Sigmoid colon (tissue), 4 donors: Measurements from ENCODE around the gene CLDN7.
A peak's percentile ranks its signal among the peaks of the same experiment; 100 is the strongest.

ENCODE experiments used
- CTCF ChIP-seq, 4 experiments: fragments of 450-650 bp in 3 of 4; fragments of 200-600 bp in 1 of 4; IDR thresholded peaks; one replicate each; pipeline ENCODE4 v1.5.1; 2016 to 2019; ENCODE audit warnings: antibody characterized with exemption in 4 of 4, mild to moderate bottlenecking in 3 of 4, moderate library complexity in 2 of 4
- POLR2AphosphoS5 ChIP-seq, 4 donors: sonication (generic); formaldehyde crosslinking; IDR thresholded peaks; one replicate each; pipeline ENCODE4 v1.6.1; 2017; ENCODE audit warnings: antibody characterized with exemption in 4 of 4

- no peak for TF ChIP-seq CTCF (IDR thresholded peaks at IDR 0.05)
- peak in 1 of 4 donors; percentile 28 for TF ChIP-seq POLR2AphosphoS5 (IDR thresholded peaks at IDR 0.05)
Measured at GRCh38 chr17:7258731-7259554, 3.3 kb downstream of the CLDN7 start.
